NCI-H748 treated with DMSO at 0.1 percent for 48 hours (cell line): ENCODE results near the gene PGA5.
A peak's percentile ranks its signal among the peaks of the same experiment; 100 is the strongest.

Source experiments
- DNase-seq: peaks from one replicate; lab custom pipeline; 2025; lab: John Stamatoyannopoulos, UW

The PGA5 gene

DNA sequence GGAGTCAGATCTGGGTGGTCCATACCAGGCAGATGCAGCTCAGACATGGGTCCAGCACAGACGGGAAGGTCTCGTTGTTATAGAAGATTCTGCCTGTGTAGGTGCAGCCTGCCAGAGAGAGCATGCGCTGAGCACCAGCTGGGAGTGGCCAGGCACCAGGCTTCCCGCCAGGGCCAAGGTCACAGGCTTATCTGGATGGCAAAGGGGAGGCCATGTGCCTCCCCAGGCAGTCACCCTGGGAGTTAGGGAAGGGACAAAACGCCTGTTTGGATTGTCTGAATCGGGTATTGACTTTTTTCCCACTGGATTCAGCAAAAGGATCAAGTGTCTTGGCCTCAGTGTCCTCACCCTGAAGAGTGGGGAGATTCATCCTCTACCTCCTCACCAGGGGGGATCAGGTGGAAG, 26.5 kb downstream of the PGA5 start:
- no peak for DNase-seq

DNA sequence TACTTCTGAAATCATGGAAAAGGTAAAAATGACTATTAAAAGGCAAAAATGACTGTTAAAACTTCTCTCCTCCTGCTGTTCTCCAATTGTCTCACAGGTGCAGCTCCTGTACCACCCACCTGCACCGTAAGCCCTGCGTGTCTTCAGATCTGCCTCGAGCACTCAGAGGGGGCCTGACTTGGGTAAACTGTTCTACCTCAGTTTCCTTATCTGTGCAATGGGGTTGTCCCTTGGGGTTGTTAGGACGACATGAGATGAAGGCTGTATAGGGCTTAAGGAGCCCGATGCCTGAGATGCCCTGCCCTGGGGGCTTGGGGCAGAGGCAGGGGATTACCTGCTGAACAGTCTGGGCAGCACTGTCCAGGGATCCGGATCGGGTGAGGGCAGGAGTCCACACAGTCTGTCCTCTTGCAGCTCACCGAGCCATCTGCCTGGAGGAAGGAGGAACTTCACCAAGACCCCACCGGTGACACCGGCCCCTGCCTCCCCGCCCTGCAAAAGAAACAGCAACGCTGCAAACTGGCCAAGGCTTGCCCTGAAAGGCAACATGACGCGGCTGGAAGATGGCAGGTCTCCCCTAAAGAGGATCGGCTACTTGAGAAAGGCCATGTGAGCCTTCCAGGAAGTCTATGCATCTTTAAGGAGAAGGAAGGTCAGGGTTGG, 27.7 kb downstream of the PGA5 start:
- DNase-seq = no peak

- DNase-seq = no peak
Measured at GRCh38 chr11:61270354-61271076, 29.5 kb downstream of the PGA5 start.

DNA sequence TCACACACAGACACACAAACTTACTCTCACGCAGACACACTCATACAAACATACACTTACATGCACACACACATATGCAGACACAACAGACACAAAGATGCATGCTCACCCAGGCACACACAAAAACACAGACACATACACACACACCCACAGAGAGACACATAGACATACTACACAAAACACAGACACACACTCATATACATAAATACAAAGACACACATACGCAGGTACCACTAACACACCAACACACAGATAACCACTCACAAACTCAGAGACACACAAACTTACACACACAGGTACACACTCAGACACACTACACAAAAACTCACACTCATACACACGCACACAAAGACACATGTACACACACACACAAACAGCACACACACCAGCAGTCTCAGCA, 31.8 kb downstream of the PGA5 start:
- no peak for DNase-seq

- no peak for DNase-seq
Measured at GRCh38 chr11:61273178-61274078, 32.5 kb downstream of the PGA5 start.

- DNase-seq = no peak
Measured at GRCh38 chr11:61274084-61274483, 33.1 kb downstream of the PGA5 start.

GRCh38 chr11:61275191-61275590, 34.2 kb downstream of the PGA5 start:
- no peak for DNase-seq

GRCh38 chr11:61277186-61278000, 36.4 kb downstream of the PGA5 start:
- no peak for DNase-seq

- DNase-seq = no peak
Measured at GRCh38 chr11:61278001-61278470, 37.1 kb downstream of the PGA5 start.

GRCh38 chr11:61279934-61280659, 39.1 kb downstream of the PGA5 start:
- DNase-seq = no peak

DNA sequence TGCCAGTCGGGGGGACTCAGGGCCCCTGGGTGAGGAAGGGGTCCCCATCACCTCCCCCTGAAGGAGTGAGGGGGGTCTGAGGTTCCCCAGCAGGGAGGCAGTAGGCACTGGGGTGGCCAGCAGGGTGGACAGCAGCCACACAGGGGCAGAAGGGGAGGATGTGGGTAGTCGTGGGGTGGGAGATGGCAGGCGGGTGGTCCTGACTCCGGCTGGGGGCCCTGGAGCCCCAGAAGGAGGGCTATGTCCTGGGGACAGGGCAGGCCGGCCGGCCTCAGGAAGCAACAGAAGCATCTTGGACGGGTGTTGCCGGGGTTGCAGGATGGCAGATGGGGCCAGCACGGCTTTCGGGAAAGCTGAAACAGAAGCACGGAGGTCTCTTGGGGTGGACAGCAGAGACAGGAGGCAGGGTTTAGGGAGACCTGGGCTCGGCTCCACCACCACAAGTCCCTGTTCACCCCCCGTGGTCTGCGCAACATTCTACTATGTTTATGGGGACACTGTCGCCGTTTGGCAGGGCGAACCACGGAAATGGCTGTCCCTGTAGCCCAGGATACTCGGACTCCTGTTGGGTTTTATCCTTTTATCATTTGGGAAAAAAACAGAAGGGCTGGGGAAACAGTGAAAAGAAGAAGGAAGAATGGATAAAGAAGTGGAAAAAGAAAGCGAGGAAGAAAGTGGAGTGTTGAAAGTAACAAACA, 40.1 kb downstream of the PGA5 start:
- no peak for DNase-seq

DNA sequence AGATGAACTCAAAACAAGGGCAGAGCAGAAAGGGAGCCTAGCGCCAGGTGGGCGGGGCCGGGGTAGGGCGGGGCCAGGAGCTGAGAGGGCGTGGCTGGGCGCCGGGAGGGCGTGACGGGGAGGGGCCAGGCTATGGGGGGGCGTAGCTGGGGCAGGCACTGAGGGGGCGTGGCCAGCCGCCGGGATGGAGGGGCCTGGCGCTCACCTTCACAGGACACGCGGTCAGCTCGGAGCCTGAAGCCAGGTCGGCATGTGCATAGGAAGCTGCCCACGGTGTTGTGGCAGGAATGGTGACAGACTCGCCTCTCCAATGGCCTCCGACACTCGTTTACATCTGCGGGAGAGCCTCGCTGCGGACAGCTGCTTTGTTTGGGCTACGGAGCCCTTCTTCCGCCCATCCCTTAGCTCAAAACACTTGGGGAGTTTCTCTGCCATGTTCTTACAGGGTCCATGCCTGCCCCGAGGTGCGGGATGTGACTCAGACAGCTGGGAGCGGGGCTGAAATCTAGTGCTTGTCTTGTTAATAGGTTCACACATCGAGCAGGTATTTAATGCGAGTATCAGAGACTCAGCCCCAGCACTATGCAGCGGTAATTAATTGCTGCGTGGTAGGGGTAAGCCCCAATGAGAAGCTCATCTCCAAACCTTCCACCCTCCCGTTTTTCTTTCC, 40.7 kb downstream of the PGA5 start:
- peak; percentile 21 for DNase-seq

DNA sequence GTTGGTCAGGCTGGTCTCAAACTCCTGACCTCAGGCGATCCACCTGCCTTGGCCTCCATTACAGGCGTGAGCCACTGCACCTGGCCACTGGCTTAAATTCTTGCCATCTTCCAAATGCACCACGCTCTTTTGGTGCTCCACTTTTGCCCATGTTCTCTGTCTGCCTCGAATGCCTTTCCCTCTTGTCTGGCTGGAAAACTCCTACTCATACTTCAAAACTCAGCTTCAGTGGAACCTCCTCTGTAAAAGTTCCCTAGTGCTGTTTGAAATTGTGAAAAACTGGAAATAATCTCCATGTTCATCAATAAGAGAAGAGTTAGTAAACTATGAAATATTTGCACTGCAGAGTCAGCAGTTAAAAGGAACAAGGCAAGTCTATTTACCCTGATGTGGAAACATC, 42.6 kb downstream of the PGA5 start:
- DNase-seq = no peak

DNA sequence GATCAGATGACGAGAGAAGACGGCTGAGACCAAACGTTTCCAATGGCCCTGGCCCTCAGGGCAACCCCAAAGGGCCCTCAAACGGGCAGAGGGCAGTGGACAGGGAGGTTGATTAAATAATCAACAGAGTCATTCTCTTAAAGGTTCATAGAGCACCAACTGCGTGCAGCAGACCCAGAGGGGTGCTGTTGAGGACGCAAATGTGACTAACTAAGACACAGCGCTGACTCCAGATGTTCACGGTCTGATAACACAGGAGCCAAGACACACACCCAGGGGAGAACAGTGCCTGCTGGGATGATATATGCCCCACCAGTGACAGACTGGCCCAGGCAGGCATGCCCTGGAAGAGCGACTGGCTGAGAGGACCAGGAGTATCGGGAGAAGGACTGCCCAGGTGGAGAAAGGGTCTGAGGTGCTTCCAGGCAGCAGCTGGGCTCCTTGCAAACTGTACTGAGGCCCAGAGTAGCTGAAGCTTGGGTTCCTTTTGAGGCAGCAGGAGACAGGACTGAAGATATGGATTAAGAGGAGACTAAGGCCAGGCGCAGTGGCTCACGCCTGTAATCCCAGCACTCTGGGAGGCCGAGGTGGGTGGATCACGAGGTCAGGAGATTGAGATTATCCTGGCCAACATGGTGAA, 46.5 kb downstream of the PGA5 start:
- no peak for DNase-seq

- no peak for DNase-seq
Measured at GRCh38 chr11:61290905-61291690, 50.1 kb downstream of the PGA5 start.

- no peak for DNase-seq
Measured at GRCh38 chr11:61292356-61292755, 51.4 kb downstream of the PGA5 start.

DNA sequence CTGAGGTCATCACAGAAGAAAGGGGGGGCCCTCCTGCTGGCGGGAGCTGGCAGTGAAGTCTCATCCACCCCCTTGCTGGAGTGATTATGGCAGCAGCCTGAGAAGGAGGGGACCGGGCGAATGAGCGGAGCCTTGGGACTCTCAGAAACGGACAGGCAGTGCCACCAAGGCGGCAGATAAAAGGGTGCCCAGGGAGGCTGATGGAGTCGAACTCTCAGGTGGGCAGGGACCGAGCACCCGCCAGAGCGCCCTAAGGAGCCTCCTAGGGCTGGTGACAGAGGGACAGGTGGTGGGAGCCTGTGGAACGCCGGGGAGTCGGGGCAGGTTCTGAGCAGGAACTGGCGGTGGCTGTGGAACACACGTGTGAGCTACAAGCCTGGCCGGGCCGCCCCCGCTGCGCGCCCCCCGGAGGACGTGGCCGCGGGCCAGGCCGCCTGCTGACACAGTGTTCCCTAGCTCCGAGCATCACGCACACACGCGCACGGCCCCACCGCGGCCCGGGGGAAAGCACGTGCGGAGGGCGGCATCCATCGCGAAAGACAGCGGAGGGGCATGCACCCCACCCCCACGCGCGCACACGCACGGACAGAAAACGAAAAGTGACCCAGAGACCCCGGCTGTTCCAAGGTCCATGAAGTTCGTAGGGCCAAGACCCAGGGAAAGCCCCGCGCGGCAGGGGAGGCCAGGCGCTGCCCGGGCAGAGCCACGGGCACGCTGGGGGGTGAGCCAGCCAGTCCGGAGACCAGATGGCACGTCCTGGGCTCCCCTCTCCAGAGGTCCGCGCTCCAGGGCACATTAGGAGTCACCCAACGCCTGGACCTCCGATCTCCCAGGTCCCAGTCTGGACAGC, 53.1 kb downstream of the PGA5 start:
- DNase-seq = no peak
